Karpas-422 (cell line): ENCODE measurements around the gene DACH1. TPM values are rescaled to one million over a fixed set of nuclear protein-coding genes. Genes with fewer than 3 reads are reported as not detected.

Source experiments
- DNase-seq: peaks from one replicate; pipeline ENCODE4 v3.0.0-alpha.2; 2015
- H2AFZ ChIP-seq: fragments of 200-600 bp; sonication (generic); 2 replicates; pipeline ENCODE4 v1.6.1; 2014; ENCODE audit warnings: antibody characterized with exemption, low read length, mixed read lengths
- H3K27ac ChIP-seq: fragments of 200-600 bp; sonication (generic); 2 replicates; pipeline ENCODE4 v1.5.1; 2014; ENCODE audit warnings: mild to moderate bottlenecking, low read length, moderate library complexity
- H3K27me3 ChIP-seq: fragments of 200-600 bp; sonication (generic); 2 replicates; pipeline ENCODE4 v1.6.1; 2014; ENCODE audit warnings: low read length, mixed read lengths
- H3K36me3 ChIP-seq: fragments of 200-600 bp; sonication (generic); 2 replicates; pipeline ENCODE4 v1.6.1; 2014; ENCODE audit warnings: low read length, mixed read lengths; ENCODE audit not compliant: insufficient read depth
- H3K4me1 ChIP-seq: fragments of 200-600 bp; sonication (generic); 2 replicates; pipeline ENCODE4 v1.6.1; 2014; ENCODE audit warnings: mild to moderate bottlenecking, low read length, mixed read lengths
- H3K4me2 ChIP-seq: fragments of 200-600 bp; sonication (generic); 2 replicates; pipeline ENCODE4 v1.6.1; 2014; ENCODE audit warnings: low read length, low read depth, mild to moderate bottlenecking; ENCODE audit not compliant: poor library complexity, severe bottlenecking
- H3K4me3 ChIP-seq: fragments of 200-600 bp; sonication (generic); 2 replicates; pipeline ENCODE4 v1.5.1; 2014; ENCODE audit warnings: mild to moderate bottlenecking, antibody characterized with exemption, low read length, mixed read lengths
- H3K79me2 ChIP-seq: fragments of 200-600 bp; sonication (generic); 2 replicates; pipeline ENCODE4 v1.6.1; 2014; ENCODE audit warnings: mild to moderate bottlenecking, low read length, mixed read lengths
- H3K9ac ChIP-seq: fragments of 200-600 bp; sonication (generic); 2 replicates; pipeline ENCODE4 v1.6.0; 2014; ENCODE audit warnings: low read length
- H3K9me2 ChIP-seq: fragments of 200-600 bp; sonication (generic), shearing (Covaris generic); replicated peaks from 2 replicates; pipeline ENCODE4 v1.6.0; 2014; ENCODE audit warnings: mild to moderate bottlenecking, low read length, moderate library complexity; ENCODE audit not compliant: insufficient read depth
- H3K9me3 ChIP-seq: fragments of 300-700, 200-600 bp; sonication (generic); 2 replicates; pipeline ENCODE4 v1.6.1; 2014; ENCODE audit warnings: low read length, mixed read lengths
- H4K20me1 ChIP-seq: fragments of 200-600 bp; sonication (generic); 2 replicates; pipeline ENCODE4 v1.6.1; 2014; ENCODE audit warnings: mild to moderate bottlenecking, antibody characterized with exemption, low read length, low read depth; ENCODE audit not compliant: insufficient read depth
- total RNA-seq: library from RNA; depleted of rRNA; stranded (reverse); fragments of >200 nt; shearing (Covaris generic); gene quantifications from 2 replicates; pipeline ENCODE4 v1.2.3, GENCODE V29; 2014; ENCODE audit warnings: low replicate concordance

The DACH1 gene
- total RNA-seq, 1 experiment from 2014 or later = not detected

GRCh38 chr13:71621174-71622124 is 245.6 kb downstream of the DACH1 start:
- no peak overlapping the region for H3K27ac ChIP-seq
- no peaks in the 10 kb centered on the region for H3K79me2 ChIP-seq
- no peak overlapping the region for H3K9ac ChIP-seq
- H3K4me3 ChIP-seq = no peak overlapping the region
- peaks cover under 1% of the 10 kb centered on the region; the same call in 1 of the 2 replicates for H3K9me3 ChIP-seq
- H3K9me2 ChIP-seq = no peaks in the 10 kb centered on the region
- H2AFZ ChIP-seq = no peak overlapping the region
- H3K4me1 ChIP-seq = no peaks in the 10 kb centered on the region
- H3K36me3 ChIP-seq = no peaks in the 10 kb centered on the region
- H3K27me3 ChIP-seq = no peaks in the 10 kb centered on the region
- H4K20me1 ChIP-seq = no peaks in the 10 kb centered on the region
- DNase-seq = no peak
- no peak overlapping the region for H3K4me2 ChIP-seq

GRCh38 chr13:71619096-71619495 is 247.9 kb downstream of the DACH1 start:
- H3K4me2 ChIP-seq = no peak overlapping the region
- H3K36me3 ChIP-seq = no peaks in the 10 kb centered on the region
- no peaks in the 10 kb centered on the region for H3K9me2 ChIP-seq
- H2AFZ ChIP-seq = no peak overlapping the region
- no peaks in the 10 kb centered on the region for H4K20me1 ChIP-seq
- H3K27ac ChIP-seq = no peak overlapping the region
- no peak overlapping the region for H3K4me3 ChIP-seq
- no peak overlapping the region for H3K9ac ChIP-seq
- no peaks in the 10 kb centered on the region for H3K27me3 ChIP-seq
- no peaks in the 10 kb centered on the region for H3K79me2 ChIP-seq
- H3K9me3 ChIP-seq = peaks cover 6% of the 10 kb centered on the region; the same call in 1 of the 2 replicates
- no peak for DNase-seq
- H3K4me1 ChIP-seq = no peaks in the 10 kb centered on the region

- no peak overlapping the region for H3K9ac ChIP-seq
Measured at GRCh38 chr13:71618159-71618558, 248.8 kb downstream of the DACH1 start.

GRCh38 chr13:71617265-71617664 is 249.7 kb downstream of the DACH1 start:
- no peak for DNase-seq
- no peak overlapping the region for H3K4me3 ChIP-seq

More at GRCh38 chr13:71618159-71618558, 248.8 kb downstream of the DACH1 start:
- Histone ChIP-seq H3K9me2 (no peaks in the 10 kb centered on the region), H3K27me3 (no peaks in the 10 kb centered on the region), H3K36me3 (no peaks in the 10 kb centered on the region), H3K4me3 (no peak overlapping the region), H3K4me1 (no peaks in the 10 kb centered on the region), H3K9me3 (peaks cover 8% of the 10 kb centered on the region; the same call in 1 of the 2 replicates), H3K79me2 (no peaks in the 10 kb centered on the region), H3K4me2 (no peak overlapping the region), H4K20me1 (no peaks in the 10 kb centered on the region), H3K27ac (no peak overlapping the region), H2AFZ (no peak overlapping the region)
- no peak for DNase-seq

GRCh38 chr13:71613066-71613745 is 253.8 kb downstream of the DACH1 start:
- Histone ChIP-seq H4K20me1 (no peaks in the 10 kb centered on the region), H3K9me3 (peaks cover 8% of the 10 kb centered on the region; the same call in 1 of the 2 replicates), H3K4me2 (no peak overlapping the region), H3K27ac (no peak overlapping the region), H3K36me3 (no peaks in the 10 kb centered on the region), H3K27me3 (no peaks in the 10 kb centered on the region), H3K9ac (no peak overlapping the region), H3K4me1 (no peaks in the 10 kb centered on the region), H3K4me3 (no peak overlapping the region), H2AFZ (no peak overlapping the region), H3K9me2 (no peaks in the 10 kb centered on the region), H3K79me2 (no peaks in the 10 kb centered on the region)
- DNase-seq = no peak

More at GRCh38 chr13:71617265-71617664, 249.7 kb downstream of the DACH1 start:
- H3K27me3 ChIP-seq = no peaks in the 10 kb centered on the region
- peaks cover 8% of the 10 kb centered on the region; the same call in 1 of the 2 replicates for H3K9me3 ChIP-seq
- H4K20me1 ChIP-seq = no peaks in the 10 kb centered on the region
- no peak overlapping the region for H3K4me2 ChIP-seq
- no peaks in the 10 kb centered on the region for H3K4me1 ChIP-seq
- no peaks in the 10 kb centered on the region for H3K9me2 ChIP-seq
- no peak overlapping the region for H3K27ac ChIP-seq
- no peak overlapping the region for H2AFZ ChIP-seq
- H3K36me3 ChIP-seq = no peaks in the 10 kb centered on the region
- H3K9ac ChIP-seq = no peak overlapping the region
- H3K79me2 ChIP-seq = no peaks in the 10 kb centered on the region

- Histone ChIP-seq H3K79me2 (no peaks in the 10 kb centered on the region), H3K4me1 (no peaks in the 10 kb centered on the region), H3K9me3 (peaks cover 9% of the 10 kb centered on the region; the same call in 1 of the 2 replicates), H3K9me2 (no peaks in the 10 kb centered on the region), H3K36me3 (no peaks in the 10 kb centered on the region), H3K9ac (no peak overlapping the region), H3K4me2 (no peak overlapping the region), H3K4me3 (no peak overlapping the region), H3K27ac (no peak overlapping the region), H2AFZ (no peak overlapping the region), H3K27me3 (no peaks in the 10 kb centered on the region), H4K20me1 (no peaks in the 10 kb centered on the region)
- DNase-seq = no peak
Measured at GRCh38 chr13:71611292-71611691, 255.7 kb downstream of the DACH1 start.

- H3K79me2 ChIP-seq = no peaks in the 10 kb centered on the region
- H3K4me1 ChIP-seq = no peaks in the 10 kb centered on the region
- DNase-seq = no peak
- no peak overlapping the region for H3K9ac ChIP-seq
- no peaks in the 10 kb centered on the region for H4K20me1 ChIP-seq
- H3K27ac ChIP-seq = no peak overlapping the region
- no peak overlapping the region for H3K4me3 ChIP-seq
- peaks cover 7% of the 10 kb centered on the region; the same call in 1 of the 2 replicates for H3K9me3 ChIP-seq
- no peaks in the 10 kb centered on the region for H3K27me3 ChIP-seq
- no peak overlapping the region for H3K4me2 ChIP-seq
- no peaks in the 10 kb centered on the region for H3K9me2 ChIP-seq
- no peaks in the 10 kb centered on the region for H3K36me3 ChIP-seq
- H2AFZ ChIP-seq = no peak overlapping the region
Measured at GRCh38 chr13:71610876-71611275, 256.1 kb downstream of the DACH1 start.

GRCh38 chr13:71609271-71609670 is 257.7 kb downstream of the DACH1 start:
- Histone ChIP-seq H3K9ac (no peak overlapping the region), H4K20me1 (no peaks in the 10 kb centered on the region), H3K4me2 (no peak overlapping the region), H3K9me3 (peaks cover 10% of the 10 kb centered on the region; the same call in 1 of the 2 replicates), H3K79me2 (no peaks in the 10 kb centered on the region), H3K36me3 (no peaks in the 10 kb centered on the region), H3K4me3 (no peak overlapping the region), H3K4me1 (no peaks in the 10 kb centered on the region), H3K27ac (no peak overlapping the region), H2AFZ (no peak overlapping the region), H3K9me2 (no peaks in the 10 kb centered on the region), H3K27me3 (no peaks in the 10 kb centered on the region)
- DNase-seq = no peak
